B cell (primary cell): ENCODE results near the gene ANKRD30A.
"Not testable (repeated sequence)": the region's sequence is repeated elsewhere in the genome, so short reads cannot be mapped to it uniquely, and the experiment has no call there.

ENCODE experiments used
- CTCF ChIP-seq: fragments of 200-600 bp; IDR thresholded peaks from one replicate; pipeline ENCODE4 v1.8.0; 2022; ENCODE audit warnings: antibody characterized with exemption, mild to moderate bottlenecking
- EZH2 ChIP-seq: IDR thresholded peaks from 2 replicates; pipeline ENCODE4 v1.6.1; 2012; ENCODE audit warnings: borderline replicate concordance, low read depth, mild to moderate bottlenecking, moderate library complexity, low read length; ENCODE audit not compliant: insufficient read depth, poor library complexity, severe bottlenecking

GRCh38 chr10:37255837-37256236, 130.4 kb downstream of the ANKRD30A start:
- not testable (repeated sequence) for TF ChIP-seq CTCF, EZH2
